Body of pancreas (tissue), 4 donors: Measurements from ENCODE around the gene NEO1. TPM values are rescaled to one million over a fixed set of nuclear protein-coding genes. Genes with fewer than 3 reads are reported as not detected.

Experiments
- ATAC-seq: fragments of 150-250 bp; one replicate; pipeline ENCODE4 v1.9.1; 2016
- DNase-seq, 4 donors: peaks; one replicate each; pipeline ENCODE4 v3.0.0-alpha.2; 2019
- H3K27ac ChIP-seq, 4 donors: fragments of 200-600 bp; sonication (generic); 1 replicate in 3 of 4; 2 replicates in 1 of 4; pipeline versions ENCODE4 v1.5.1 to v1.6.1; 2016 to 2019; ENCODE audit warnings: mild to moderate bottlenecking in 1 of 4, mixed read lengths in 1 of 4, moderate library complexity in 1 of 4
- H3K27me3 ChIP-seq, 2 donors: fragments of 200-600 bp; sonication (generic); one replicate each; pipeline ENCODE4 v1.6.0; 2016; ENCODE audit warnings: mild to moderate bottlenecking in 1 of 2
- H3K36me3 ChIP-seq, 2 donors: fragments of 200-600 bp; sonication (generic); replicated peaks in 1 of 2; 2 replicates each; pipeline ENCODE4 v1.5.1; 2016; ENCODE audit warnings: low read depth in 2 of 2; ENCODE audit not compliant: insufficient read depth in 1 of 2
- H3K4me1 ChIP-seq: fragments of 200-600 bp; sonication (generic); one replicate; pipeline ENCODE4 v1.6.0; 2016
- H3K4me3 ChIP-seq, 2 donors: fragments of 200-600 bp; sonication (generic); 1 replicate in 1 of 2; 2 replicates in 1 of 2; pipeline ENCODE4 v1.5.1; 2016 to 2019
- H3K9me3 ChIP-seq, 3 donors: fragments of 200-600 bp; sonication (generic); 1 replicate in 2 of 3; 2 replicates in 1 of 3; pipeline ENCODE4 v1.5.1; 2016
- POLR2A ChIP-seq, 3 donors: fragments of 450-650 bp; IDR thresholded peaks; one replicate each; pipeline ENCODE4 v1.6.1; 2016; ENCODE audit warnings: antibody characterized with exemption in 3 of 3, mild to moderate bottlenecking in 2 of 3
- WGBS, 2 donors: methylation state at CpG; one replicate each; pipeline ENCODE4 v1.1.5; 2017; 5-methylcytosine and 5-hydroxymethylcytosine counted together
- intact Hi-C: fragments of 100-400 bp; cut with DNase I; formaldehyde crosslinking; loops from one replicate; pipeline ENCODE4 v1.15.1; 2023
- total RNA-seq, 2 donors: library from RNA; depleted of rRNA; stranded (reverse); fragments of >200 nt; gene quantifications; one replicate each; pipeline ENCODE4 v1.1.0, GENCODE V29; 2016
- TF ChIP-seq, protein P1 (sequence below), 7 experiments: fragments of 450-650 bp in 4 of 7; fragments of 200-600 bp in 3 of 7; sonication (generic) in 3 of 7; IDR thresholded peaks; one replicate each; pipeline ENCODE4 v1.5.1; 2016 to 2019; ENCODE audit warnings: antibody characterized with exemption in 7 of 7

The NEO1 gene
- total RNA-seq, 2 donors from 2014 or later: 18.2 to 29.7 TPM

GRCh38 chr15:73143763-73144155 lies 91.5 kb downstream of the NEO1 start:
- Histone ChIP-seq H3K36me3 (no peaks in the 10 kb centered on the region), H3K4me3 (no peak overlapping the region), H3K9me3 (no peaks in the 10 kb centered on the region), H3K4me1 (no peaks in the 10 kb centered on the region), H3K27ac (no peak overlapping the region), H3K27me3 (no peaks in the 10 kb centered on the region)
- ATAC-seq (no peak), DNase-seq (no peak)
- 65 to 90% methylated on average over 1 of the region's 1 CpG for WGBS, 2 donors
- TF ChIP-seq, protein P1, sequence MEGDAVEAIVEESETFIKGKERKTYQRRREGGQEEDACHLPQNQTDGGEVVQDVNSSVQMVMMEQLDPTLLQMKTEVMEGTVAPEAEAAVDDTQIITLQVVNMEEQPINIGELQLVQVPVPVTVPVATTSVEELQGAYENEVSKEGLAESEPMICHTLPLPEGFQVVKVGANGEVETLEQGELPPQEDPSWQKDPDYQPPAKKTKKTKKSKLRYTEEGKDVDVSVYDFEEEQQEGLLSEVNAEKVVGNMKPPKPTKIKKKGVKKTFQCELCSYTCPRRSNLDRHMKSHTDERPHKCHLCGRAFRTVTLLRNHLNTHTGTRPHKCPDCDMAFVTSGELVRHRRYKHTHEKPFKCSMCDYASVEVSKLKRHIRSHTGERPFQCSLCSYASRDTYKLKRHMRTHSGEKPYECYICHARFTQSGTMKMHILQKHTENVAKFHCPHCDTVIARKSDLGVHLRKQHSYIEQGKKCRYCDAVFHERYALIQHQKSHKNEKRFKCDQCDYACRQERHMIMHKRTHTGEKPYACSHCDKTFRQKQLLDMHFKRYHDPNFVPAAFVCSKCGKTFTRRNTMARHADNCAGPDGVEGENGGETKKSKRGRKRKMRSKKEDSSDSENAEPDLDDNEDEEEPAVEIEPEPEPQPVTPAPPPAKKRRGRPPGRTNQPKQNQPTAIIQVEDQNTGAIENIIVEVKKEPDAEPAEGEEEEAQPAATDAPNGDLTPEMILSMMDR (IDR thresholded peaks at IDR 0.05): no peak
- no peak for TF ChIP-seq POLR2A (IDR thresholded peaks at IDR 0.05)
- intact Hi-C loops: no loop called here

DNA sequence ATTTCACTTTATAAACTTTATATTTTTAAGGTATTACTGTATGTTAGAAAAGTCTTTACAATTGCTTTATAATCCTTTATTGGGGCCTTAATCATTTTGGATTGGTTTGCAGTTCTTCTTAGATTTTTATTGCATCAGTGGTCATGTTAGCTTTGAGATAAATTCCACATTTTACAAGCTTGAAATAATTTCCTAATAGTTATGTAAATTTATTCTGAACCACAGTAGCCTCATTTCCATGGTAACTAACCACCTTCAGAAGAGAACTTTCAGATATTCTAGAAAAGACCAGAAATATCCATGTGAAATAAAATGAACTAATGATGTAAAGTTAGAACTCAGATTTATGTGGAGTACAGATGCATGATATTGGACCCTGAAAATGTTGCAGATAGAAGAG lies 94.2 kb downstream of the NEO1 start:
- Histone ChIP-seq H3K27ac (no peak overlapping the region), H3K27me3 (no peaks in the 10 kb centered on the region), H3K4me3 (no peak overlapping the region), H3K9me3 (no peaks in the 10 kb centered on the region), H3K36me3 (no peaks in the 10 kb centered on the region), H3K4me1 (no peaks in the 10 kb centered on the region)
- ATAC-seq (no peak), DNase-seq (no peak)
- intact Hi-C loops: no loop called here
- TF ChIP-seq, protein P1 (IDR thresholded peaks at IDR 0.05): no peak
- no peak for TF ChIP-seq POLR2A (IDR thresholded peaks at IDR 0.05)

- DNase-seq (no peak), ATAC-seq (no peak)
- Histone ChIP-seq H3K27ac (no peak overlapping the region), H3K36me3 (no peaks in the 10 kb centered on the region), H3K9me3 (peaks cover 0 to 4% (median 2%) of the 10 kb centered on the region in 3 donors), H3K27me3 (no peaks in the 10 kb centered on the region), H3K4me1 (no peaks in the 10 kb centered on the region), H3K4me3 (no peak overlapping the region)
- intact Hi-C loops: no loop called here
- no peak for TF ChIP-seq POLR2A (IDR thresholded peaks at IDR 0.05)
- TF ChIP-seq, protein P1 (IDR thresholded peaks at IDR 0.05): no peak
- 82 to 86% methylated on average over 2 of the region's 2 CpGs for WGBS, 2 donors
Measured at GRCh38 chr15:73150831-73151230, 98.6 kb downstream of the NEO1 start.

DNA sequence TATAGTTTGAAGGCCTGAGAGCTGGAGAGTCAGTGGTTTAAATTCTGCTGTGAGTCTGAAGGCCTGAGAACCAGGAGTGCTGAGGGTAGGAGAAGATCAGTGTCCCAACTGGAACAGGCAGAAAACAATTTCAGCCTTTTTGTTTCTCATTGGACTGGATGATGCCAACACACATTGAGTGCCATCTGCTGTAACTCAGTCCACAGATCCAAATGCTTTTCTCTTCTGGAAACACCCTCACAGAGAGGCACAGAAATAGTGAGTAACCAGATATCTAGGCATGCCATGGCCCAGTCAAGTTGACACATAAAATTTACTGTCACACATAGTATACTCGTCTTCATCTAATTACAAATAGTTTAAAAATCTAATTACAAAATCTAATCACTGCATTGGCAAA lies 100.8 kb downstream of the NEO1 start:
- Histone ChIP-seq H3K4me3 (no peak overlapping the region), H3K27me3 (no peaks in the 10 kb centered on the region), H3K4me1 (no peaks in the 10 kb centered on the region), H3K9me3 (peaks cover 0 to 4% (median 2%) of the 10 kb centered on the region in 3 donors), H3K27ac (no peak overlapping the region), H3K36me3 (no peaks in the 10 kb centered on the region)
- intact Hi-C loops: no loop called here
- DNase-seq (no peak), ATAC-seq (no peak)
- no peak for TF ChIP-seq POLR2A (IDR thresholded peaks at IDR 0.05)
- TF ChIP-seq, protein P1 (IDR thresholded peaks at IDR 0.05): no peak
- WGBS, 2 donors: 96 to 97% methylated on average over 1 of the region's 1 CpG

DNA sequence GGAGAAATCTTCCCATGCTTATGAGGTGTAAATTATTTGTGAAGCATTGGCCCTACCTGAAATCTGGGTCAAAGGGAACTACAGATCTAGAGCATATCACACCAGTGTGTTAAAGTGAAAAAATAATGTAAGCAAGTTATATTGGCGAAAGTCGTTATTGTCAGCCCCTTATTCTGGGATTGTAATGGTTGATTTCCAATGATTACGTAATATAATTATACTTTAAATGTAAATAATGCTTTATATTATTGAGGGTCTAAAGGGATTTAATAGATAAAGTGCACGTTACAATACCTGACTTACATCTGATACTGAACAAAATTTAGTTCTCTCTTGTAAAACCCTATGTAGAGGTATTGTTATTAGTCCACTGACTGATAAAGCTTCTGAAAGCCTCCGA lies 101.2 kb downstream of the NEO1 start:
- H3K36me3 ChIP-seq: no peaks in the 10 kb centered on the region
- WGBS, 2 donors: 96 to 98% methylated on average over 5 of the region's 5 CpGs
- intact Hi-C loops: no loop called here
- ATAC-seq: no peak
- no peak for DNase-seq
- H3K4me3 ChIP-seq: no peak overlapping the region
- H3K4me1 ChIP-seq: no peaks in the 10 kb centered on the region
- TF ChIP-seq, protein P1 (IDR thresholded peaks at IDR 0.05): no peak
- TF ChIP-seq POLR2A (IDR thresholded peaks at IDR 0.05): no peak
- no peak overlapping the region for H3K27ac ChIP-seq
- H3K9me3 ChIP-seq: peaks cover 0 to 4% (median 2%) of the 10 kb centered on the region in 3 donors
- H3K27me3 ChIP-seq: no peaks in the 10 kb centered on the region
